NCI-H510A (cell line): ENCODE data around the gene WASHC3.
"Not testable (repeated sequence)": the region's sequence is repeated elsewhere in the genome, so short reads cannot be mapped to it uniquely, and the experiment has no call there.

ENCODE experiments used
- DNase-seq: peaks from one replicate; lab custom pipeline; 2025; lab: John Stamatoyannopoulos, UW

The WASHC3 gene

GRCh38 chr12:102050660-102051430 is 10.9 kb downstream of the WASHC3 start:
- DNase-seq, result no peak

GRCh38 chr12:102043928-102044327 is 17.9 kb downstream of the WASHC3 start:
- DNase-seq, result no peak

GRCh38 chr12:102033991-102034745 is 27.6 kb downstream of the WASHC3 start:
- DNase-seq, result no peak

- no peak for DNase-seq
Measured at GRCh38 chr12:102031852-102032251, 29.9 kb downstream of the WASHC3 start.

GRCh38 chr12:102029141-102029540 is 32.6 kb downstream of the WASHC3 start:
- DNase-seq, result no peak

- DNase-seq, result no peak
Measured at GRCh38 chr12:102026728-102027127, 35.1 kb downstream of the WASHC3 start.

GRCh38 chr12:102024765-102025164 is 37.0 kb downstream of the WASHC3 start:
- DNase-seq, result no peak

GRCh38 chr12:102023343-102023930 is 38.4 kb downstream of the WASHC3 start:
- no peak for DNase-seq

GRCh38 chr12:102022286-102022685 is 39.5 kb downstream of the WASHC3 start:
- no peak for DNase-seq

GRCh38 chr12:102021540-102022246 is 40.1 kb downstream of the WASHC3 start:
- DNase-seq, result no peak

- not testable (repeated sequence) for DNase-seq
Measured at GRCh38 chr12:102018607-102019006, 43.2 kb downstream of the WASHC3 start.

- DNase-seq, result no peak
Measured at GRCh38 chr12:102016472-102016871, 45.3 kb downstream of the WASHC3 start.

GRCh38 chr12:102010265-102010994 is 51.4 kb downstream of the WASHC3 start:
- no peak for DNase-seq

GRCh38 chr12:102009796-102010195 is 52.0 kb downstream of the WASHC3 start:
- no peak for DNase-seq

GRCh38 chr12:102008615-102009126 is 53.1 kb downstream of the WASHC3 start:
- no peak for DNase-seq

- DNase-seq, result no peak
Measured at GRCh38 chr12:102005256-102005655, 56.5 kb downstream of the WASHC3 start.

- DNase-seq, result no peak
Measured at GRCh38 chr12:101997102-101997501, 64.7 kb downstream of the WASHC3 start.

- no peak for DNase-seq
Measured at GRCh38 chr12:101995684-101996083, 66.1 kb downstream of the WASHC3 start.

- DNase-seq, result no peak
Measured at GRCh38 chr12:101992091-101992490, 69.7 kb downstream of the WASHC3 start.

- DNase-seq, result no peak
Measured at GRCh38 chr12:101982307-101982706, 79.5 kb downstream of the WASHC3 start.

- DNase-seq, result no peak
Measured at GRCh38 chr12:101981868-101982267, 79.9 kb downstream of the WASHC3 start.
